ENCODE results near the gene DENND10.
"Not testable (repeated sequence)": the region's sequence is repeated elsewhere in the genome, so short reads cannot be mapped to it uniquely, and the experiment has no call there.

Gene DENND10

GRCh38 chr10:119107771-119108170 lies 3.9 kb downstream of the DENND10 start:
- Mint-ChIP-seq H3K36me3 (ENCODE audit: low read depth) (peaks cover 12% of the 10 kb centered on the region), H3K4me1 (peaks cover 11% of the 10 kb centered on the region)
- not testable (repeated sequence) for DNase-seq, H3K27me3 Mint-ChIP-seq, H3K9me3 Mint-ChIP-seq, H3K27ac Mint-ChIP-seq, H3K4me3 Mint-ChIP-seq, ATAC-seq

GRCh38 chr10:119112056-119112455 lies 8.1 kb downstream of the DENND10 start:
- H3K27ac Mint-ChIP-seq, result no peak overlapping the region
- H3K27me3 Mint-ChIP-seq, result no peaks in the 10 kb centered on the region
- DNase-seq, result no peak
- no peak overlapping the region for H3K4me3 Mint-ChIP-seq
- peaks cover 20% of the 10 kb centered on the region for H3K36me3 Mint-ChIP-seq (ENCODE audit: low read depth)
- H3K9me3 Mint-ChIP-seq, result no peaks in the 10 kb centered on the region
- peaks cover 13% of the 10 kb centered on the region for H3K4me1 Mint-ChIP-seq
- ATAC-seq, result no peak

GRCh38 chr10:119113751-119114732 lies 10.1 kb downstream of the DENND10 start:
- ATAC-seq (peak; percentile 36), DNase-seq (no peak)
- Mint-ChIP-seq H3K4me3 (no peak overlapping the region), H3K9me3 (no peaks in the 10 kb centered on the region), H3K4me1 (peaks cover 10% of the 10 kb centered on the region), H3K36me3 (ENCODE audit: low read depth) (peaks cover 17% of the 10 kb centered on the region), H3K27me3 (no peaks in the 10 kb centered on the region), H3K27ac (no peak overlapping the region)

- DNase-seq (no peak), ATAC-seq (no peak)
- peaks cover 19% of the 10 kb centered on the region for H3K36me3 Mint-ChIP-seq (ENCODE audit: low read depth)
- no peaks in the 10 kb centered on the region for H3K9me3 Mint-ChIP-seq
- H3K27ac Mint-ChIP-seq, result no peak overlapping the region
- peaks cover 21% of the 10 kb centered on the region for H3K4me1 Mint-ChIP-seq
- H3K27me3 Mint-ChIP-seq, result no peaks in the 10 kb centered on the region
- no peak overlapping the region for H3K4me3 Mint-ChIP-seq
These were observed 12.0 kb downstream of the DENND10 start for GRCh38 chr10:119115926-119116325.

GRCh38 chr10:119116326-119116951 lies 12.5 kb downstream of the DENND10 start:
- H3K27ac Mint-ChIP-seq, result no peak overlapping the region
- ATAC-seq (no peak), DNase-seq (no peak)
- no peaks in the 10 kb centered on the region for H3K9me3 Mint-ChIP-seq
- peaks cover 19% of the 10 kb centered on the region for H3K36me3 Mint-ChIP-seq (ENCODE audit: low read depth)
- H3K4me3 Mint-ChIP-seq, result no peak overlapping the region
- H3K27me3 Mint-ChIP-seq, result no peaks in the 10 kb centered on the region
- H3K4me1 Mint-ChIP-seq, result peaks cover 21% of the 10 kb centered on the region

- no peaks in the 10 kb centered on the region for H3K9me3 Mint-ChIP-seq
- ATAC-seq (no peak), DNase-seq (no peak)
- no peak overlapping the region for H3K27ac Mint-ChIP-seq
- H3K27me3 Mint-ChIP-seq, result no peaks in the 10 kb centered on the region
- peaks cover 22% of the 10 kb centered on the region for H3K36me3 Mint-ChIP-seq (ENCODE audit: low read depth)
- H3K4me3 Mint-ChIP-seq, result no peak overlapping the region
- peaks cover 21% of the 10 kb centered on the region for H3K4me1 Mint-ChIP-seq
These were observed 14.3 kb downstream of the DENND10 start for GRCh38 chr10:119118231-119118630.

GRCh38 chr10:119119400-119119799 lies 15.5 kb downstream of the DENND10 start:
- Mint-ChIP-seq H3K9me3 (no peaks in the 10 kb centered on the region), H3K27ac (no peak overlapping the region), H3K4me3 (no peak overlapping the region), H3K27me3 (no peaks in the 10 kb centered on the region), H3K36me3 (ENCODE audit: low read depth) (peaks cover 21% of the 10 kb centered on the region), H3K4me1 (peaks cover 15% of the 10 kb centered on the region)
- no peak for DNase-seq
- no peak for ATAC-seq

GRCh38 chr10:119120413-119120867 lies 16.5 kb downstream of the DENND10 start:
- no peak overlapping the region for H3K4me3 Mint-ChIP-seq
- DNase-seq, result no peak
- H3K9me3 Mint-ChIP-seq, result no peaks in the 10 kb centered on the region
- H3K27ac Mint-ChIP-seq, result peak overlapping the region; percentile 46
- H3K36me3 Mint-ChIP-seq (ENCODE audit: low read depth), result peaks cover 16% of the 10 kb centered on the region
- peaks cover 12% of the 10 kb centered on the region for H3K4me1 Mint-ChIP-seq
- peak; percentile 43 for ATAC-seq
- H3K27me3 Mint-ChIP-seq, result no peaks in the 10 kb centered on the region

GRCh38 chr10:119120875-119121274 lies 17.0 kb downstream of the DENND10 start:
- H3K27ac Mint-ChIP-seq, result no peak overlapping the region
- H3K9me3 Mint-ChIP-seq, result no peaks in the 10 kb centered on the region
- H3K4me3 Mint-ChIP-seq, result no peak overlapping the region
- H3K27me3 Mint-ChIP-seq, result no peaks in the 10 kb centered on the region
- peaks cover 12% of the 10 kb centered on the region for H3K4me1 Mint-ChIP-seq
- no peak for DNase-seq
- no peak for ATAC-seq
- peaks cover 18% of the 10 kb centered on the region for H3K36me3 Mint-ChIP-seq (ENCODE audit: low read depth)

GRCh38 chr10:119125942-119126341 lies 22.0 kb downstream of the DENND10 start:
- H3K9me3 Mint-ChIP-seq, result no peaks in the 10 kb centered on the region
- no peak overlapping the region for H3K27ac Mint-ChIP-seq
- H3K4me1 Mint-ChIP-seq, result peaks cover 7% of the 10 kb centered on the region
- DNase-seq, result no peak
- H3K36me3 Mint-ChIP-seq (ENCODE audit: low read depth), result peaks cover 31% of the 10 kb centered on the region
- H3K27me3 Mint-ChIP-seq, result no peaks in the 10 kb centered on the region
- no peak for ATAC-seq
- no peak overlapping the region for H3K4me3 Mint-ChIP-seq

- H3K27ac Mint-ChIP-seq, result no peak overlapping the region
- H3K36me3 Mint-ChIP-seq (ENCODE audit: low read depth), result peaks cover 42% of the 10 kb centered on the region
- peaks cover 43% of the 10 kb centered on the region for H3K4me1 Mint-ChIP-seq
These were observed 25.8 kb downstream of the DENND10 start for GRCh38 chr10:119129721-119130120.

GRCh38 chr10:119131512-119132240 lies 27.8 kb downstream of the DENND10 start:
- Mint-ChIP-seq H3K4me3 (peak overlapping the region; percentile 82), H3K36me3 (ENCODE audit: low read depth) (peaks cover 38% of the 10 kb centered on the region), H3K27me3 (no peaks in the 10 kb centered on the region), H3K9me3 (no peaks in the 10 kb centered on the region), H3K27ac (peak overlapping the region; percentile 93), H3K4me1 (peaks cover 50% of the 10 kb centered on the region)
- ATAC-seq (peak; percentile 76), DNase-seq (peak; percentile 35)

More at GRCh38 chr10:119129721-119130120, 25.8 kb downstream of the DENND10 start:
- Mint-ChIP-seq H3K4me3 (no peak overlapping the region), H3K27me3 (no peaks in the 10 kb centered on the region), H3K9me3 (no peaks in the 10 kb centered on the region)
- ATAC-seq, result no peak
- no peak for DNase-seq

GRCh38 chr10:119132521-119133345 lies 28.8 kb downstream of the DENND10 start:
- Mint-ChIP-seq H3K9me3 (no peaks in the 10 kb centered on the region), H3K27me3 (no peaks in the 10 kb centered on the region), H3K4me3 (peak overlapping the region; percentile 82), H3K27ac (peak overlapping the region; percentile 93), H3K36me3 (ENCODE audit: low read depth) (peaks cover 38% of the 10 kb centered on the region), H3K4me1 (peaks cover 50% of the 10 kb centered on the region)
- ATAC-seq (no peak), DNase-seq (no peak)

- peak; percentile 35 for DNase-seq
- no peak overlapping the region for H3K4me3 Mint-ChIP-seq
- H3K9me3 Mint-ChIP-seq, result no peaks in the 10 kb centered on the region
- H3K36me3 Mint-ChIP-seq (ENCODE audit: low read depth), result peaks cover 41% of the 10 kb centered on the region
- ATAC-seq, result peak; percentile 40
- H3K27ac Mint-ChIP-seq, result peak overlapping the region; percentile 64
- no peaks in the 10 kb centered on the region for H3K27me3 Mint-ChIP-seq
- H3K4me1 Mint-ChIP-seq, result peaks cover 54% of the 10 kb centered on the region
These were observed 30.0 kb downstream of the DENND10 start for GRCh38 chr10:119133949-119134348.
